K562 (cell line): ENCODE measurements around the gene NUP107. TPM values are rescaled to one million over a fixed set of nuclear protein-coding genes. Genes with fewer than 3 reads are reported as not detected.
A peak's percentile ranks its signal among the peaks of the same experiment; 100 is the strongest.

Experiments
- ATAC-seq: fragments of 200-7000 bp; cut with Tn5 transposase; 3 replicates; pipeline ENCODE4 v1.9.1; 2020; ENCODE audit warnings: moderate library complexity
- BruUV-seq: library from RNA; stranded (reverse); fragments of 400-500 nt; replicated peaks from 2 replicates; lab custom pipeline; 2021; lab: Mats Ljungman, UMichigan
- CTCF ChIA-PET: fragments of 300-600 bp; formaldehyde crosslinking; extraction: SDS; loops from one replicate; lab custom pipeline; 2021; ENCODE audit warnings: low intra/inter-chr PET ratio; lab: Yijun Ruan, JAX
- POLR2A ChIA-PET: fragments of 300-600, 350-650 bp; sonication (Branson Sonifier 250); formaldehyde crosslinking; extraction: SDS; loops from one replicate; lab custom pipeline; 2021; ENCODE audit warnings: antibody characterized with exemption, inconsistent platforms; lab: Yijun Ruan, JAX
- DNase-seq, 4 experiments: peaks; one replicate each; pipeline versions ENCODE4 v3.0.0 to v3.0.0-alpha.2; 2011 to 2018; ENCODE audit warnings: low spot score in 3 of 4, mixed read lengths in 3 of 4; ENCODE audit errors: extremely low read depth in 1 of 4
- FAIRE-seq: peaks from 2 replicates; lab custom pipeline; 2011; peaks lifted over from hg19 to GRCh38; lab: Jason Lieb, UNC
- H2AFZ ChIP-seq: 2 replicates; pipeline ENCODE4 v1.6.0; 2011; ENCODE audit warnings: low read depth, low read length, control low read depth, inconsistent platforms
- H3K27ac ChIP-seq: fragments of 200-600 bp; 3 replicates; pipeline ENCODE4 v1.8.0; 2011; ENCODE audit warnings: low read depth, mild to moderate bottlenecking, control low read depth, inconsistent platforms, low read length, moderate library complexity, mixed read lengths; ENCODE audit errors: extremely low read depth
- H3K27me3 ChIP-seq, 2 experiments: fragments of 300-600 bp in 1 of 2; 2 replicates in 1 of 2; 3 replicates in 1 of 2; pipeline versions ENCODE4 v1.6.0 to v1.8.0; 2011; ENCODE audit warnings: inconsistent platforms in 2 of 2, low read length in 2 of 2, mild to moderate bottlenecking in 1 of 2, mixed read lengths in 1 of 2, moderate library complexity in 1 of 2; ENCODE audit not compliant: control insufficient read depth in 2 of 2, insufficient read depth in 2 of 2
- H3K36me3 ChIP-seq: fragments of 300-600 bp; 3 replicates; pipeline ENCODE4 v1.8.0; 2011; ENCODE audit warnings: mild to moderate bottlenecking, low read length, inconsistent platforms; ENCODE audit not compliant: control insufficient read depth, insufficient read depth
- H3K4me1 ChIP-seq, 2 experiments: fragments of 200-600 bp in 1 of 2; replicated peaks in 1 of 2; 2 replicates in 1 of 2; 3 replicates in 1 of 2; pipeline versions ENCODE4 v1.5.1 to v1.8.0; 2011; ENCODE audit warnings: inconsistent platforms in 2 of 2, low read length in 2 of 2, mild to moderate bottlenecking in 1 of 2, mixed read lengths in 1 of 2, moderate library complexity in 1 of 2; ENCODE audit not compliant: control insufficient read depth in 2 of 2, insufficient read depth in 2 of 2
- H3K4me2 ChIP-seq: 2 replicates; pipeline ENCODE4 v1.6.1; 2011; ENCODE audit warnings: low read length, control low read depth, inconsistent platforms, mixed read lengths; ENCODE audit not compliant: insufficient read depth
- H3K4me3 ChIP-seq: fragments of 200-600 bp; sonication (generic), shearing (Covaris generic); 2 replicates; pipeline ENCODE4 v1.5.1; 2016; ENCODE audit warnings: control low read depth, inconsistent platforms
- H3K79me2 ChIP-seq: fragments of 200-600 bp; 3 replicates; pipeline ENCODE4 v1.8.0; 2011; ENCODE audit warnings: low read length, inconsistent platforms; ENCODE audit not compliant: control insufficient read depth, insufficient read depth
- H3K9ac ChIP-seq, 2 experiments: 2 replicates each; pipeline versions ENCODE4 v1.6.0 to v1.6.1; 2011; ENCODE audit warnings: low read depth in 2 of 2, low read length in 2 of 2, control low read depth in 1 of 2, inconsistent platforms in 1 of 2, mild to moderate bottlenecking in 1 of 2, mixed read lengths in 1 of 2; ENCODE audit not compliant: insufficient read depth in 1 of 2
- H3K9me1 ChIP-seq: one replicate; pipeline ENCODE4 v1.6.0; 2011; ENCODE audit warnings: inconsistent platforms, mild to moderate bottlenecking, low read length, moderate library complexity; ENCODE audit not compliant: control insufficient read depth, insufficient read depth
- H3K9me3 ChIP-seq: replicated peaks from 2 replicates; pipeline ENCODE4 v1.5.1; 2011; ENCODE audit warnings: low read depth, low read length, inconsistent platforms; ENCODE audit not compliant: control insufficient read depth, insufficient read depth
- H4K20me1 ChIP-seq: replicated peaks from 2 replicates; pipeline ENCODE4 v1.6.1; 2011; ENCODE audit warnings: low read length, inconsistent platforms, mixed read lengths; ENCODE audit not compliant: control insufficient read depth, insufficient read depth
- C11orf30 ChIP-seq: fragments of 450-650 bp; IDR thresholded peaks from 2 replicates; pipeline ENCODE4 v1.6.1; 2016; ENCODE audit warnings: low read depth, mild to moderate bottlenecking
- TCF7L2 ChIP-seq: fragments of 150-350 bp; IDR thresholded peaks from 2 replicates; pipeline ENCODE4 v1.6.1; 2016; ENCODE audit warnings: low read depth, mild to moderate bottlenecking, low read length, moderate library complexity
- XRCC4 ChIP-seq: IDR thresholded peaks from one replicate; pipeline ENCODE4 v1.6.1; 2011; ENCODE audit not compliant: insufficient read depth, insufficient read length; ENCODE audit errors: extremely low read depth
- ZC3H8 ChIP-seq: fragments of 450-650 bp; IDR thresholded peaks from 2 replicates; pipeline ENCODE4 v1.6.1; 2017
- ZNF316 ChIP-seq: fragments of 450-650 bp; IDR thresholded peaks from 2 replicates; pipeline ENCODE4 v1.6.1; 2016
- ZNF699 ChIP-seq: fragments of 250-450 bp; sonication (Bioruptor Pico); IDR thresholded peaks from 2 replicates; pipeline ENCODE4 v1.8.0; 2021; ENCODE audit warnings: mild to moderate bottlenecking, moderate library complexity; ENCODE audit not compliant: insufficient replicate concordance
- WGBS: fragments of 100-300 bp; shearing (Covaris generic); methylation state at CpG from one replicate; pipeline ENCODE4 v1.1.6; 2016; ENCODE audit warnings: low coverage, mixed read lengths; ENCODE audit not compliant: insufficient coverage; ENCODE audit errors: missing lambda C conversion rate; 5-methylcytosine and 5-hydroxymethylcytosine counted together
- in situ Hi-C: fragments of 300-500 bp; cut with MboI; formaldehyde crosslinking; loops from 4 replicates; pipeline ENCODE4 v1.15.0; 2018; ENCODE audit warnings: inconsistent platforms, mixed read lengths
- intact Hi-C: fragments of 100-400 bp; cut with micrococcal nuclease; formaldehyde crosslinking; loops from 2 replicates; pipeline ENCODE4 v1.14.2; 2022
- polyA plus RNA-seq, 8 experiments: library from polyadenylated mRNA; depleted of rRNA in 4 of 8; stranded (reverse) in 5 of 8; unstranded in 3 of 8; fragments of >200 nt; fragmentation: Nextera tagmentation in 2 of 8; fragmentation: Illumina TruSeq in 1 of 8; extraction: Ambion mirVana in 2 of 8; extraction: Trizol in 1 of 8; gene quantifications; 2 replicates each; pipeline versions ENCODE4 v1.2.1 to v1.2.3, GENCODE V29; 2011 to 2014; ENCODE audit warnings: inconsistent platforms in 1 of 8, missing spikeins in 1 of 8
- total RNA-seq, 7 experiments: library from RNA; depleted of rRNA in 6 of 7; stranded (reverse); fragments of >200 nt in 6 of 7; fragmentation: Illumina TruSeq in 2 of 7; extraction: Trizol in 2 of 7; gene quantifications; 2 replicates each; pipeline versions ENCODE4 v1.2.1 to v1.2.3, GENCODE V29; 2011 to 2021; ENCODE audit warnings: low replicate concordance in 1 of 7
- TF ChIP-seq, protein P1 (sequence below): fragments of 450-650 bp; IDR thresholded peaks from 2 replicates; pipeline ENCODE4 v1.6.1; 2017; ENCODE audit warnings: antibody characterized with exemption
- TF ChIP-seq, protein P2 (sequence below): fragments of 450-650 bp; conservative IDR thresholded peaks from 2 replicates; pipeline ENCODE4 v1.6.1; 2016; ENCODE audit warnings: missing genetic modification characterization, low read depth, mild to moderate bottlenecking, missing compliant biosample characterization, moderate library complexity
- TF ChIP-seq, protein P3 (sequence below): fragments of 450-650 bp; IDR thresholded peaks from 2 replicates; pipeline ENCODE4 v1.7.0; 2016; ENCODE audit warnings: borderline replicate concordance

NUP107 gene
- total and polyA plus RNA-seq, 9 of the 15 experiments (the other 6 are each of a cell fraction or from before 2014, with no cell fraction given): 129 to 277 (median 199) TPM

DNA sequence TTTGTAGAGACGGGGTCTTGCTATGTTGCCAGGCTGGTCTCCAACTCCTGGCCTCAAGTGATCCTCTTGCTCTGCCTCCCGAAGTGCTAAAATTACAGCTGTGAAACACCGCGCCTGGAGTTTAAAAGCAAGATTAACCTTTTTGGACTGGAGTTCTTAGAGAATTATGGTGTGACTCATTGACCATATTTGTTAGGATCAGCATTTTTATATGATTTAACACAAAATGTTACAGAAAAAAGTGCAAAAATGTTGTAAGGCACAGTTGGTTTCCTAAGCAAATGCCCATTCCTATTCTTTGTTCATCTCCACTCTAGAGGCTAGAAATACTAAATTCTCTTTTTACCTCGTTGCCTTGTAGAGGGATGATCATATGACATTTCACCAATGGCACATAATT lies 86.8 kb downstream of the NUP107 start:
- peak; percentile 51; the same call in 1 of the 2 replicates for TF ChIP-seq C11orf30
- peak; percentile 74 for TF ChIP-seq ZNF316
- TF ChIP-seq, protein P1, sequence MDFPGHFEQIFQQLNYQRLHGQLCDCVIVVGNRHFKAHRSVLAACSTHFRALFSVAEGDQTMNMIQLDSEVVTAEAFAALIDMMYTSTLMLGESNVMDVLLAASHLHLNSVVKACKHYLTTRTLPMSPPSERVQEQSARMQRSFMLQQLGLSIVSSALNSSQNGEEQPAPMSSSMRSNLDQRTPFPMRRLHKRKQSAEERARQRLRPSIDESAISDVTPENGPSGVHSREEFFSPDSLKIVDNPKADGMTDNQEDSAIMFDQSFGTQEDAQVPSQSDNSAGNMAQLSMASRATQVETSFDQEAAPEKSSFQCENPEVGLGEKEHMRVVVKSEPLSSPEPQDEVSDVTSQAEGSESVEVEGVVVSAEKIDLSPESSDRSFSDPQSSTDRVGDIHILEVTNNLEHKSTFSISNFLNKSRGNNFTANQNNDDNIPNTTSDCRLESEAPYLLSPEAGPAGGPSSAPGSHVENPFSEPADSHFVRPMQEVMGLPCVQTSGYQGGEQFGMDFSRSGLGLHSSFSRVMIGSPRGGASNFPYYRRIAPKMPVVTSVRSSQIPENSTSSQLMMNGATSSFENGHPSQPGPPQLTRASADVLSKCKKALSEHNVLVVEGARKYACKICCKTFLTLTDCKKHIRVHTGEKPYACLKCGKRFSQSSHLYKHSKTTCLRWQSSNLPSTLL: no peak
- no peaks in the 10 kb centered on the region for H3K36me3 ChIP-seq
- no peak overlapping the region for H3K4me3 ChIP-seq
- no peak for FAIRE-seq
- no peak overlapping the region for H3K9ac ChIP-seq
- no peak for ATAC-seq
- intact Hi-C loops: no loop called here
- peaks cover 5 to 13% of the 10 kb centered on the region in 2 experiments; a peak in 4 of 5 replicates for H3K4me1 ChIP-seq
- BruUV-seq: no TSS peak
- H3K27ac ChIP-seq: no peak overlapping the region
- H3K9me1 ChIP-seq: no peaks in the 10 kb centered on the region
- no peaks in the 10 kb centered on the region for H3K9me3 ChIP-seq
- H3K79me2 ChIP-seq: no peaks in the 10 kb centered on the region
- H3K27me3 ChIP-seq: no peaks in the 10 kb centered on the region
- 66% methylated on average over 5 of the region's 5 CpGs for WGBS
- H2AFZ ChIP-seq: no peak overlapping the region
- POLR2A ChIA-PET: interaction anchor here (1.3 to 2.9 kb wide), 2 partner anchors 12 to 15 kb away, joined by 4 to 10 read pairs; no protein-coding TSS in a partner anchor
- no peak overlapping the region for H3K4me2 ChIP-seq
- in situ Hi-C loops: no loop called here
- no peak for DNase-seq
- CTCF ChIA-PET: no interaction called here
- no peaks in the 10 kb centered on the region for H4K20me1 ChIP-seq

- in situ Hi-C loops: no loop called here
- BruUV-seq: no TSS peak
- ATAC-seq: no peak
- H3K36me3 ChIP-seq: no peaks in the 10 kb centered on the region
- H3K27ac ChIP-seq: no peak overlapping the region
- WGBS: 61% methylated on average over 7 of the region's 7 CpGs
- H3K9me3 ChIP-seq: no peaks in the 10 kb centered on the region
- H3K4me3 ChIP-seq: no peak overlapping the region
- intact Hi-C loops: no loop called here
- H3K9ac ChIP-seq: no peak overlapping the region
- DNase-seq: no peak
- H3K4me1 ChIP-seq: peaks cover 5 to 13% of the 10 kb centered on the region in 2 experiments; a peak in 4 of 5 replicates
- ChIA-PET POLR2A (no interaction called here), CTCF (no interaction called here)
- H3K27me3 ChIP-seq: no peaks in the 10 kb centered on the region
- no peak for FAIRE-seq
- H3K79me2 ChIP-seq: no peaks in the 10 kb centered on the region
- H3K4me2 ChIP-seq: no peak overlapping the region
- no peaks in the 10 kb centered on the region for H3K9me1 ChIP-seq
- no peak overlapping the region for H2AFZ ChIP-seq
- H4K20me1 ChIP-seq: no peaks in the 10 kb centered on the region
- TF ChIP-seq, protein P2, sequence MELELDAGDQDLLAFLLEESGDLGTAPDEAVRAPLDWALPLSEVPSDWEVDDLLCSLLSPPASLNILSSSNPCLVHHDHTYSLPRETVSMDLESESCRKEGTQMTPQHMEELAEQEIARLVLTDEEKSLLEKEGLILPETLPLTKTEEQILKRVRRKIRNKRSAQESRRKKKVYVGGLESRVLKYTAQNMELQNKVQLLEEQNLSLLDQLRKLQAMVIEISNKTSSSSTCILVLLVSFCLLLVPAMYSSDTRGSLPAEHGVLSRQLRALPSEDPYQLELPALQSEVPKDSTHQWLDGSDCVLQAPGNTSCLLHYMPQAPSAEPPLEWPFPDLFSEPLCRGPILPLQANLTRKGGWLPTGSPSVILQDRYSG (tag): no peak
- TF ChIP-seq XRCC4: no peak
- TF ChIP-seq, protein P3, sequence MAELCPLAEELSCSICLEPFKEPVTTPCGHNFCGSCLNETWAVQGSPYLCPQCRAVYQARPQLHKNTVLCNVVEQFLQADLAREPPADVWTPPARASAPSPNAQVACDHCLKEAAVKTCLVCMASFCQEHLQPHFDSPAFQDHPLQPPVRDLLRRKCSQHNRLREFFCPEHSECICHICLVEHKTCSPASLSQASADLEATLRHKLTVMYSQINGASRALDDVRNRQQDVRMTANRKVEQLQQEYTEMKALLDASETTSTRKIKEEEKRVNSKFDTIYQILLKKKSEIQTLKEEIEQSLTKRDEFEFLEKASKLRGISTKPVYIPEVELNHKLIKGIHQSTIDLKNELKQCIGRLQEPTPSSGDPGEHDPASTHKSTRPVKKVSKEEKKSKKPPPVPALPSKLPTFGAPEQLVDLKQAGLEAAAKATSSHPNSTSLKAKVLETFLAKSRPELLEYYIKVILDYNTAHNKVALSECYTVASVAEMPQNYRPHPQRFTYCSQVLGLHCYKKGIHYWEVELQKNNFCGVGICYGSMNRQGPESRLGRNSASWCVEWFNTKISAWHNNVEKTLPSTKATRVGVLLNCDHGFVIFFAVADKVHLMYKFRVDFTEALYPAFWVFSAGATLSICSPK: no peak
- TF ChIP-seq ZC3H8: no peak
- no peak for TF ChIP-seq ZNF699 (CRISPR knock-in tag)
- TF ChIP-seq TCF7L2: no peak
Measured at GRCh38 chr12:68775121-68775630, 88.4 kb downstream of the NUP107 start.
